HTR-8/SVneo (cell line): ENCODE measurements around the gene IRX6.

Source experiments
- DNase-seq: peaks from one replicate; pipeline ENCODE4 v3.0.0; 2011; ENCODE audit warnings: low spot score, mixed read lengths; ENCODE audit not compliant: insufficient read length
- FAIRE-seq: peaks from 2 replicates; lab custom pipeline; 2011; peaks lifted over from hg19 to GRCh38; lab: Jason Lieb, UNC

The IRX6 gene

GRCh38 chr16:55351936-55352335, 27.9 kb downstream of the IRX6 start:
- FAIRE-seq (no peak), DNase-seq (no peak)

DNA sequence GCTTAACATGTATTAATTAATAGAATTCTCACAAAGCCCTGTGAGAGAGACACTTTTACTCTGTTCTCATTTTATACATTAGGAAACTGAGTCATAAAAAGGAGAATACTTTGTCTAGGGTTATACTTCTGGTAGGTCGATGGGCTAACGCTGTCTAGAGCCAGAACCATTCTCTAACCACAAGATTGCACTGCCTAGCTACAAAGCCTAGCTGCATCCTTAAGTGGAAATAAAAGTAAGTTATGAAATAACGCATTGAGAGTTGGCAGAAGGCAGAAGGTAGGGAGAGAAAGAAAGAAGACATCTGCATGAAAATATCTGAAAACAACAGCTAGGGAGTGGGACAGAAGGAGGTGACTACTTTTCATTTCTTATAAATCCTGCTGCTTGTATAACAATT, 33.2 kb downstream of the IRX6 start:
- DNase-seq, result no peak
- no peak for FAIRE-seq

- FAIRE-seq (no peak), DNase-seq (no peak)
These were observed 35.9 kb downstream of the IRX6 start for GRCh38 chr16:55359946-55360345.

GRCh38 chr16:55364811-55365210, 40.8 kb downstream of the IRX6 start:
- DNase-seq (no peak), FAIRE-seq (no peak)

DNA sequence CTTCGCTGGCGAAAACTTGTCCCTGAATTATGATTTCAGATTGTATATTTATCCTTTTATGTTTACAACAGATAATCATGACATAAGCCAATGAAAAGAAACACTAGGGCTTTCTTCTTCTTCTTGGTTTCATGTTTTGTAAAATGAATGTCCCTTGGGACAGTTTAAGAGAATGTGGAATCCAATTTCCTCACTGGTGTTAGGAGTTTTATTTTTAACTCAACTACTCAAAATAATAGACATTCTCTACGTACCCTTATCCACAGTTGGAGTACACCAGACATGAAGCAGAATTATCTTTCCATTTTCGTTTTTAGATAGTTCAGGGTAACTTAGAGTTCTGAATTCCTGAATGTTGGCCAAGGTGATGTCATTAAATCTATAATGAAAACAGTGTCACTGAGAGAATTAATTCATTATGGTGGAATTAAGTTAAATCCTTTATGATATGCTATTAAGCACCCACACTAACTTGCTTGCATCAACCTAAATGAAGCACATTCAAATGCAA, 43.4 kb downstream of the IRX6 start:
- no peak for FAIRE-seq
- no peak for DNase-seq

DNA sequence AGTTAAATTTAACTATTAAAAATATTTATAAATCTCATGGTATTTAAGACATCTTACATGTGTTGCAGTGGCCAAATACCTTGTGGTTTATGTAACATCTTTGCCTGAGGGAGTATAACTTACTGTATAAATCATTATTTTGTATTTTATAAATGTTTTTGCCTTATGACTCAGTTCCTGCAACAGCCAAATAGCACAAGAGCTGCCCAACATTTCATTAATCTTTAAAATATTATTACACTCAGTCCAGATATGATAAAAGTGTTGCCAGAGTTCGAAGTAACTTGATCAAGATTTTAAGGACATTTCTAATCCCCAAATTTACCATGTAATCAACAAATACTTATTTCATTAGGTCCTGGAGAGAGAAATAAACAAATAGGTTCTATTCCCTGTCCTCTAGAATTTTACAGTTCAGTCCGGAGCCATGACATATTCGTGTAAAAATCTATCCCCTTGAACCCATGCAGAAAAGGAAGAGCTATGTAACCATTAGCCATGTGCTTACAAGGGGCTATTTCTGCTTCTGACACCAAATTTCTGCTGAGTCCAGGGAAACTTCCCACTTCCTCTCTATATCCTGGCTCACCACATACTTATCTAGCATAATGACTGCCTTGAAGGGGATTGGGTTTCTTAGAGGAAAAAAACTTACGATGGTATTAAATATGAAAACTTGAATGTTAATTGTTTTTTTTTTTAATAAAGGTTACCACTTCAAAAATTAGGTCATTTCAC, 44.0 kb downstream of the IRX6 start:
- no peak for FAIRE-seq
- DNase-seq, result no peak

DNA sequence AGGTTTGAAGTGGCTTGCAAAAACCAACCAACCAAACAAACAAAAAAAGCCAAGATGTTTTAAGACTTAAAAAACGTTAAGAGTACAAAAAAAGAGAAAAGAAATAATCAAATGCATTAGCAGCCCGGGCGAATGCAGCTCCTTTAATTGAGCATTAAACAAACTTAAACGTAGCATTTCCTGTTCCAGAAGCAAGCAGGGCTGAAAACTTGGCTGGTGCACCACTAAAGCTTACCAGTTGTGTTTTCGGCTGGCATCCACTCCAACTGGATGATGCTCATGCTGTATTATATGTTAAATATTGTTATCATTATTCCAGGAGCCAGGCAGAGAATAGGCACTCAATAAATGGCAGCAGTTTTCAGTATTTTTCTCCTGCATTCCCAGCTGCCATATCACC, 45.1 kb downstream of the IRX6 start:
- no peak for DNase-seq
- no peak for FAIRE-seq

GRCh38 chr16:55370762-55371482, 46.9 kb downstream of the IRX6 start:
- DNase-seq, result peak; percentile 11
- FAIRE-seq, result no peak

- DNase-seq, result no peak
- FAIRE-seq, result no peak
These were observed 48.9 kb downstream of the IRX6 start for GRCh38 chr16:55372792-55373488.

DNA sequence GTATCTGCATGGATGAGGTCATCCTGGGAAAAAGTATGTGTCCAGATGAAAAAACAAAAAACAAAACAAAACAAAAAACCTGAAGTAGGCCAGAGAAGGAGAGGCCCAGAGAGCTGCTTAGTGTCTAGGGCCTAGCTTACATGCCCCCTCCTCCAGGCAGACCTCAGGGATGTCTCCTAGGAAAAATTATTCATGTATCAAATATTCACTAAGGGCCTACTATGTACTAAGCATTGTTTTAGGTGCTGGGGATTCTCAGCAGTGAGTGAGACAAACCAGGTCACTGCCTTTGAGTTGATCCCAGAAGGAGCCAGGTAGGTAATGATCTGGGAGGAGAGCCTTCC, 49.5 kb downstream of the IRX6 start:
- no peak for FAIRE-seq
- no peak for DNase-seq

DNA sequence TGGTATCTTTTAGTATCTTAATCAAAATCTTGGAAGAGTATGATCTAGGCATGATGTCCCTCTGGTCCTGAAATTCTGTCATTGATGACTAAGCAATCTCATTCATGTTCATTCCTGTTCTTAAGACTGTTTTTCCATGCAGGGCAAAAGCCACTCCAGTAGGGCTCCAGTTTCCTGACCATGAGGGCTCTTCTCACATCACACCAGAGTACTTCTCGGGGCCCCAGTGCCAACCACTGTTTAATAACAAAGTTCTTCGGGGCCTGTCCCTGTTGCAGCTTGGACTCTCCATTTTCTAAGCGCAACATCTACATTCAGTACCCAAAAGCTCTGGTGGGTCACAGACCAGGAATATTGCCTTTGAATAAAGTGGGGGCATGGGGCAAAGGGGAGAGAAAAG, 52.0 kb downstream of the IRX6 start:
- no peak for FAIRE-seq
- DNase-seq, result no peak

- FAIRE-seq (no peak), DNase-seq (no peak)
These were observed 52.7 kb downstream of the IRX6 start for GRCh38 chr16:55376567-55377167.

GRCh38 chr16:55377840-55378239, 53.8 kb downstream of the IRX6 start:
- FAIRE-seq (no peak), DNase-seq (no peak)

- no peak for DNase-seq
- no peak for FAIRE-seq
These were observed 54.6 kb downstream of the IRX6 start for GRCh38 chr16:55378616-55379015.

- FAIRE-seq (no peak), DNase-seq (no peak)
These were observed 55.4 kb downstream of the IRX6 start for GRCh38 chr16:55379371-55379770.

DNA sequence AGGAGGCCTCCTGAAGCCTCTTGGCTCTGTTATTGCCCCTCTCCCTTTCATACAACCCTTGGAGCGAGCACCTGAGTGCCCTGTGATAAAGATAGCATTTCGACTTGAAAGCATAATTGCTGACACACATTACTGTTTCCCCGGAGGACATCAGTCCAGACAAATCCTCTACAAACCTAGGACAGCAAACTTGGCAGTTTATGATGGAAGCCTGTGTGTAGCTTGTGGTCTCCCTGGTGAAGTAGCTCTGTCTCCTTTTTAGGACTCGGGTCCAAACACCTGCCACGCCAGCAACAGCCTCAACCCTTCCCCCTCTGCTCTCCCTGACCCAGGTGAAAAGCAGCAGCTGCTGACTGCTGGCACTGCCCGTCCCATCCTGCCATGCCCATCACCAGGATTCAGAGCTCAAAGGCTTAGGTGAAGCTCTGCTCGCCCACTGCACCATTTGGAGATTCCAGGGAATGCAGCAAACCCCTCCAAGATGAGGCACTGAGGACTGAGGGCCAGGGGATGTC, 55.9 kb downstream of the IRX6 start:
- no peak for FAIRE-seq
- no peak for DNase-seq
